ENCODE measurements around the gene WDFY3. TPM values are rescaled to one million over a fixed set of nuclear protein-coding genes. Genes with fewer than 3 reads are reported as not detected.

Gene WDFY3
- total and polyA plus RNA-seq, 10 donors: 1.6 to 208 (median 127) TPM

GRCh38 chr4:84750960-84751283 is 215.6 kb downstream of the WDFY3 start:
- H3K4me3 ChIP-seq: no peak overlapping the region
- H3K4me1 ChIP-seq: peaks cover 7 to 40% (median 18%) of the 10 kb centered on the region in 6 donors
- no peak for DNase-seq
- WGBS, 5 donors: 77 to 93% (median 91%) methylated on average over 3 of the region's 3 CpGs
- intact Hi-C loops (cut with DNase I; ENCODE audit: low total_unique reads): no loop called here
- H3K36me3 ChIP-seq: peaks cover 0 to 72% (median 6%) of the 10 kb centered on the region in 6 donors
- peak overlapping the region in 2 of 8 donors; percentile 88 to 89 for H3K27ac ChIP-seq
- no peaks in the 10 kb centered on the region for H3K27me3 ChIP-seq (replicated peaks in 1 of 7)
- H3K9me3 ChIP-seq: no peaks in the 10 kb centered on the region
- TF ChIP-seq POLR2AphosphoS5 (IDR thresholded peaks at IDR 0.05): no peak
- no peak for TF ChIP-seq CTCF (IDR thresholded peaks at IDR 0.05 in 8 of 11, conservative IDR thresholded peaks at IDR 0.05 in 3 of 11)
- TF ChIP-seq POLR2A (IDR thresholded peaks at IDR 0.05): no peak

GRCh38 chr4:84750260-84750959 is 216.1 kb downstream of the WDFY3 start:
- Histone ChIP-seq H3K4me1 (peaks cover 7 to 40% (median 18%) of the 10 kb centered on the region in 6 donors), H3K27ac (peak overlapping the region in 2 of 8 donors; percentile 88 to 89), H3K36me3 (peaks cover 0 to 77% (median 6%) of the 10 kb centered on the region in 6 donors), H3K4me3 (no peak overlapping the region), H3K9me3 (no peaks in the 10 kb centered on the region), H3K27me3 (replicated peaks in 1 of 7) (no peaks in the 10 kb centered on the region)
- TF ChIP-seq CTCF (IDR thresholded peaks at IDR 0.05 in 8 of 11, conservative IDR thresholded peaks at IDR 0.05 in 3 of 11): peak in 9 of 11 experiments; percentile 29 to 61 (median 51)
- no peak for TF ChIP-seq POLR2A (IDR thresholded peaks at IDR 0.05)
- no peak for TF ChIP-seq POLR2AphosphoS5 (IDR thresholded peaks at IDR 0.05)
- WGBS, 5 donors: 6 to 15% (median 11%) methylated on average over 1 of the region's 1 CpG
- intact Hi-C loops (cut with DNase I; ENCODE audit: low total_unique reads): no loop called here
- no peak for DNase-seq

- intact Hi-C loops (cut with DNase I; ENCODE audit: low total_unique reads): no loop called here
These were observed 226.4 kb downstream of the WDFY3 start for GRCh38 chr4:84740057-84740456.

More at GRCh38 chr4:84740057-84740456, 226.4 kb downstream of the WDFY3 start:
- Histone ChIP-seq H3K4me1 (no peaks in the 10 kb centered on the region), H3K9me3 (no peaks in the 10 kb centered on the region), H3K27ac (no peak overlapping the region), H3K27me3 (replicated peaks in 1 of 7) (no peaks in the 10 kb centered on the region), H3K36me3 (peaks cover 0 to 92% (median 32%) of the 10 kb centered on the region in 6 donors), H3K4me3 (no peak overlapping the region)
- TF ChIP-seq CTCF (IDR thresholded peaks at IDR 0.05 in 8 of 11, conservative IDR thresholded peaks at IDR 0.05 in 3 of 11) (no peak), POLR2AphosphoS5 (IDR thresholded peaks at IDR 0.05) (no peak), POLR2A (IDR thresholded peaks at IDR 0.05) (no peak)
- no peak for DNase-seq
- WGBS, 5 donors: 82 to 98% (median 90%) methylated on average over 2 of the region's 2 CpGs

All from spleen (tissue), 11 donors.